Astrocyte (in vitro differentiated cells and primary cell): ENCODE results near the gene CRYBA2. TPM values are rescaled to one million over a fixed set of nuclear protein-coding genes. Genes with fewer than 3 reads are reported as not detected.

Experiments used
- DNase-seq: peaks from one replicate; pipeline ENCODE4 v3.0.0-alpha.2; 2010; ENCODE audit warnings: low read depth
- FAIRE-seq: peaks from 2 replicates; lab custom pipeline; 2011; peaks lifted over from hg19 to GRCh38; lab: Jason Lieb, UNC
- H2AFZ ChIP-seq: 2 replicates; pipeline ENCODE4 v1.6.0; 2012; ENCODE audit warnings: low read depth, low read length, inconsistent platforms
- H3K27ac ChIP-seq: 2 replicates; pipeline ENCODE4 v1.5.1; 2011; ENCODE audit warnings: low read depth, low read length, inconsistent platforms
- H3K27me3 ChIP-seq: 2 replicates; pipeline ENCODE4 v1.6.0; 2011; ENCODE audit warnings: low read length, inconsistent platforms; ENCODE audit not compliant: insufficient read depth
- H3K36me3 ChIP-seq: 2 replicates; pipeline ENCODE4 v1.5.1; 2011; ENCODE audit warnings: low read length, inconsistent platforms; ENCODE audit not compliant: insufficient read depth
- H3K4me1 ChIP-seq: 2 replicates; pipeline ENCODE4 v1.5.1; 2011; ENCODE audit warnings: low read length, inconsistent platforms; ENCODE audit not compliant: insufficient read depth
- H3K4me2 ChIP-seq: 2 replicates; pipeline ENCODE4 v1.6.0; 2012; ENCODE audit warnings: low read length, inconsistent platforms
- H3K4me3 ChIP-seq: 2 replicates; pipeline ENCODE4 v1.5.1; 2011; ENCODE audit warnings: low read depth, mild to moderate bottlenecking, low read length, inconsistent platforms; ENCODE audit not compliant: insufficient read depth
- H3K79me2 ChIP-seq: 2 replicates; pipeline ENCODE4 v1.6.0; 2012; ENCODE audit warnings: mild to moderate bottlenecking, low read length, inconsistent platforms; ENCODE audit not compliant: insufficient read depth
- H3K9ac ChIP-seq: 2 replicates; pipeline ENCODE4 v1.6.0; 2012; ENCODE audit warnings: mild to moderate bottlenecking, low read length, inconsistent platforms
- H3K9me3 ChIP-seq: 2 replicates; pipeline ENCODE4 v1.5.1; 2012; ENCODE audit warnings: low read depth, mild to moderate bottlenecking, low read length, inconsistent platforms; ENCODE audit not compliant: insufficient read depth
- H4K20me1 ChIP-seq: 2 replicates; pipeline ENCODE4 v1.6.0; 2012; ENCODE audit warnings: low read length, inconsistent platforms; ENCODE audit not compliant: insufficient read depth
- H3K27ac Mint-ChIP-seq: one replicate; pipeline ENCODE4 v1.8.0; 2021; ENCODE audit warnings: mild to moderate bottlenecking, mixed read lengths; ENCODE audit not compliant: unreplicated experiment
- H3K27me3 Mint-ChIP-seq: one replicate; pipeline ENCODE4 v1.8.0; 2021; ENCODE audit warnings: low read depth, mixed read lengths; ENCODE audit not compliant: unreplicated experiment
- H3K36me3 Mint-ChIP-seq: one replicate; pipeline ENCODE4 v1.8.0; 2021; ENCODE audit warnings: low read depth, mixed read lengths; ENCODE audit not compliant: unreplicated experiment
- H3K4me1 Mint-ChIP-seq: one replicate; pipeline ENCODE4 v1.8.0; 2021; ENCODE audit warnings: low read depth, mixed read lengths; ENCODE audit not compliant: unreplicated experiment
- H3K4me3 Mint-ChIP-seq: one replicate; pipeline ENCODE4 v1.8.0; 2021; ENCODE audit warnings: mild to moderate bottlenecking, moderate library complexity, mixed read lengths; ENCODE audit not compliant: unreplicated experiment
- H3K9me3 Mint-ChIP-seq: one replicate; pipeline ENCODE4 v1.8.0; 2021; ENCODE audit warnings: mild to moderate bottlenecking, mixed read lengths; ENCODE audit not compliant: unreplicated experiment
- CTCF ChIP-seq: IDR thresholded peaks from 2 replicates; pipeline ENCODE4 v1.5.1; 2011; ENCODE audit warnings: low read depth, mild to moderate bottlenecking, inconsistent platforms, low read length, moderate library complexity; ENCODE audit not compliant: insufficient read depth
- EZH2 ChIP-seq: IDR thresholded peaks from 2 replicates; pipeline ENCODE4 v1.6.1; 2012; ENCODE audit warnings: mild to moderate bottlenecking, low read length, inconsistent platforms; ENCODE audit not compliant: insufficient read depth
- total RNA-seq: library from RNA; stranded (reverse); gene quantifications from 2 replicates; pipeline ENCODE4 v1.2.1, GENCODE V29; 2021

CRYBA2 gene
- total RNA-seq, 1 donor from 2014 or later, result not detected

- no peak for DNase-seq
These were observed 8.6 kb upstream of the CRYBA2 start for GRCh38 chr2:219001577-219002394.

DNA sequence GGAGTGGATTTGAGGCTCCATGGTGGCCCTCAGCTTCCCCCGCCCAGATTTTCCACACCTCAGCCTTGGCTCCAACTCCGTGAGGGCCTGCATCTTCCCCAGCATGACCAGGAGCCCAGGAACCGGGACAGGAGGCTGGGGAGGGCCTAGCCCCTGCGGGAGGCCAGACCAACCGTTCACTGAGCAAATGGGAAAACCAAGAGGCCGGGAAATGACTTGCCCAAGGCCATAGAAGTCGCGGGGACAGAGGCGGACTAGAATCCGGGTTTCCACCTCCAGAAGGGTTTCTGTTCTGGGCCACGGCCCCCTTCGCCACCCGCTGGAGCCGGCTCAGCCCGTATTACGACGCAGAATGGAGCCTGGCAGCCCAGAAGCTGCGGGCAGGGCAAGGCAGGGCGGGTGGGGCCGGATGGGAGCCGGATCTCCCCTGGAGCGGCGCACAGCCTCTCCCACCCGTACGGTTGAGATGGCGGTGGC is 7.9 kb upstream of the CRYBA2 start:
- H3K4me3 ChIP-seq, result no peak overlapping the region
- H4K20me1 ChIP-seq, result no peaks in the 10 kb centered on the region
- Mint-ChIP-seq H3K4me3 (no peak overlapping the region), H3K9me3 (peaks cover 7% of the 10 kb centered on the region), H3K27me3 (peaks cover 78% of the 10 kb centered on the region), H3K27ac (no peak overlapping the region), H3K4me1 (peaks cover 7% of the 10 kb centered on the region), H3K36me3 (no peaks in the 10 kb centered on the region)
- no peak overlapping the region for H3K4me2 ChIP-seq
- no peak overlapping the region for H2AFZ ChIP-seq
- no peak for DNase-seq
- H3K27ac ChIP-seq, result no peak overlapping the region
- no peaks in the 10 kb centered on the region for H3K79me2 ChIP-seq
- no peaks in the 10 kb centered on the region for H3K9me3 ChIP-seq
- H3K4me1 ChIP-seq, result no peaks in the 10 kb centered on the region
- no peak for TF ChIP-seq EZH2
- no peak for TF ChIP-seq CTCF
- no peaks in the 10 kb centered on the region for H3K36me3 ChIP-seq
- no peak for FAIRE-seq
- H3K27me3 ChIP-seq, result peaks cover 77% of the 10 kb centered on the region
- H3K9ac ChIP-seq, result no peak overlapping the region

More at GRCh38 chr2:219001577-219002394, 8.6 kb upstream of the CRYBA2 start:
- Histone ChIP-seq H3K9ac (no peak overlapping the region), H3K9me3 (no peaks in the 10 kb centered on the region), H3K4me1 (no peaks in the 10 kb centered on the region), H3K27me3 (peaks cover 75% of the 10 kb centered on the region), H3K27ac (no peak overlapping the region), H3K4me3 (no peak overlapping the region), H3K4me2 (no peak overlapping the region), H3K79me2 (no peaks in the 10 kb centered on the region), H4K20me1 (no peaks in the 10 kb centered on the region), H2AFZ (no peak overlapping the region), H3K36me3 (no peaks in the 10 kb centered on the region)
- H3K4me3 Mint-ChIP-seq, result no peak overlapping the region
- TF ChIP-seq CTCF (no peak), EZH2 (peak; percentile 69)
- FAIRE-seq, result no peak
- no peak overlapping the region for H3K27ac Mint-ChIP-seq
- peaks cover 7% of the 10 kb centered on the region for H3K9me3 Mint-ChIP-seq
- no peaks in the 10 kb centered on the region for H3K36me3 Mint-ChIP-seq
- peaks cover 77% of the 10 kb centered on the region for H3K27me3 Mint-ChIP-seq
- peaks cover 7% of the 10 kb centered on the region for H3K4me1 Mint-ChIP-seq

DNA sequence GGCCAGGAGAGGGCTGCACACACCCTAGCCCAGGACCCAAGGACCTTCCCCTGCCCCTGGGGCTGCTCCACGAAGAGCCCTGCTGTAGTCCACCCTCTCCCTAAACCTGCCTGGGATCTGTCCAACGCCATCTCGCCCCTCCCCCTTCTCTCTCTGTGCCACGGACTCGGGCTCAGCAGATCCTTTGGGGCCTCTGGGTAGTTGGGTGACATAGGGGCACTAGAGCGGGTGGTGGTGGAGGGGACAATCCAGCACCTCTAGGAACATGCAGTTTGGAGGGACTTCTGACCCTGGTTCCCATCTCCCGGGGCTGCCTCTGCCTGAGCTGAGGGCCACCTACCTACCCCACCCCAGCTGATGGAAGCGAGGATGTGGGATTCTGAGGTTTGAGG is 7.3 kb upstream of the CRYBA2 start:
- H3K27me3 ChIP-seq, result peaks cover 77% of the 10 kb centered on the region
- no peak overlapping the region for H3K27ac Mint-ChIP-seq
- no peak for TF ChIP-seq CTCF
- TF ChIP-seq EZH2, result no peak

More for the DNA sequence above, 7.3 kb upstream of the CRYBA2 start:
- H3K27me3 Mint-ChIP-seq, result peaks cover 78% of the 10 kb centered on the region
- Histone ChIP-seq H3K9ac (no peak overlapping the region), H3K9me3 (no peaks in the 10 kb centered on the region), H3K36me3 (no peaks in the 10 kb centered on the region), H3K79me2 (no peaks in the 10 kb centered on the region), H3K27ac (no peak overlapping the region), H2AFZ (no peak overlapping the region), H3K4me3 (no peak overlapping the region), H4K20me1 (no peaks in the 10 kb centered on the region), H3K4me1 (no peaks in the 10 kb centered on the region), H3K4me2 (no peak overlapping the region)
- FAIRE-seq, result no peak
- no peaks in the 10 kb centered on the region for H3K36me3 Mint-ChIP-seq
- DNase-seq, result no peak
- H3K4me1 Mint-ChIP-seq, result peaks cover 7% of the 10 kb centered on the region
- H3K4me3 Mint-ChIP-seq, result no peak overlapping the region
- H3K9me3 Mint-ChIP-seq, result peaks cover 7% of the 10 kb centered on the region
